Loucy (cell line): ENCODE results near the gene SMAP1.

Experiments
- H2AFZ ChIP-seq: fragments of 200-600 bp; sonication (generic); 2 replicates; pipeline ENCODE4 v1.6.0; 2016; ENCODE audit warnings: antibody characterized with exemption, mild to moderate bottlenecking, low read length, moderate library complexity
- H3F3A ChIP-seq: fragments of 200-600 bp; 2 replicates; pipeline ENCODE4 v1.6.0; 2016; ENCODE audit warnings: antibody characterized with exemption, low read depth, mild to moderate bottlenecking
- H3K27me3 ChIP-seq: fragments of 200-600 bp; sonication (generic); 2 replicates; pipeline ENCODE4 v1.6.1; 2014; ENCODE audit warnings: low read length, mild to moderate bottlenecking; ENCODE audit not compliant: insufficient read depth, poor library complexity, severe bottlenecking
- H3K36me3 ChIP-seq: fragments of 200-600 bp; sonication (generic); 2 replicates; pipeline ENCODE4 v1.6.1; 2016; ENCODE audit warnings: low read length; ENCODE audit not compliant: insufficient read depth
- H3K4me1 ChIP-seq: fragments of 200-600 bp; sonication (generic); 2 replicates; pipeline ENCODE4 v1.5.1; 2014; ENCODE audit warnings: low read length, mild to moderate bottlenecking; ENCODE audit not compliant: insufficient read depth, poor library complexity, severe bottlenecking
- H3K4me2 ChIP-seq: fragments of 200-600 bp; sonication (generic); 2 replicates; pipeline ENCODE4 v1.6.0; 2014; ENCODE audit warnings: antibody characterized with exemption, low read length, low read depth, mild to moderate bottlenecking; ENCODE audit not compliant: poor library complexity, severe bottlenecking
- H3K4me3 ChIP-seq: fragments of 200-600 bp; sonication (generic); 2 replicates; pipeline ENCODE4 v1.5.1; 2014; ENCODE audit warnings: low read length, mild to moderate bottlenecking, mixed read lengths; ENCODE audit not compliant: poor library complexity, severe bottlenecking
- H3K79me2 ChIP-seq: fragments of 200-600 bp; sonication (generic); 2 replicates; pipeline ENCODE4 v1.6.1; 2014; ENCODE audit warnings: low read length; ENCODE audit not compliant: insufficient read depth
- H3K9ac ChIP-seq: fragments of 200-600 bp; sonication (generic); 2 replicates; pipeline ENCODE4 v1.6.0; 2014; ENCODE audit warnings: mild to moderate bottlenecking, low read depth, low read length, moderate library complexity; ENCODE audit not compliant: poor library complexity, severe bottlenecking
- H3K9me2 ChIP-seq: fragments of 200-600 bp; sonication (generic); replicated peaks from 2 replicates; pipeline ENCODE4 v1.6.1; 2016; ENCODE audit warnings: low read depth, low read length, mixed read lengths
- H3K9me3 ChIP-seq: fragments of 200-600 bp; sonication (generic); 2 replicates; pipeline ENCODE4 v1.6.1; 2014; ENCODE audit warnings: mild to moderate bottlenecking, antibody characterized with exemption, low read length, low read depth; ENCODE audit not compliant: insufficient read depth
- H4K20me1 ChIP-seq: fragments of 200-600 bp; sonication (generic); 2 replicates; pipeline ENCODE4 v1.6.0; 2014; ENCODE audit warnings: antibody characterized with exemption, low read length, mild to moderate bottlenecking; ENCODE audit not compliant: insufficient read depth, poor library complexity, severe bottlenecking
- EZH2phosphoT487 ChIP-seq: fragments of 200-600 bp; IDR thresholded peaks from 2 replicates; pipeline ENCODE4 v1.6.1; 2018; ENCODE audit warnings: antibody characterized with exemption, mild to moderate bottlenecking, moderate library complexity, borderline replicate concordance
- TF ChIP-seq, protein P1 (sequence below): fragments of 200-600 bp; sonication (generic); conservative IDR thresholded peaks from 2 replicates; pipeline ENCODE4 v1.5.1; 2014; ENCODE audit warnings: mild to moderate bottlenecking, antibody characterized with exemption, low read length

Gene SMAP1

DNA sequence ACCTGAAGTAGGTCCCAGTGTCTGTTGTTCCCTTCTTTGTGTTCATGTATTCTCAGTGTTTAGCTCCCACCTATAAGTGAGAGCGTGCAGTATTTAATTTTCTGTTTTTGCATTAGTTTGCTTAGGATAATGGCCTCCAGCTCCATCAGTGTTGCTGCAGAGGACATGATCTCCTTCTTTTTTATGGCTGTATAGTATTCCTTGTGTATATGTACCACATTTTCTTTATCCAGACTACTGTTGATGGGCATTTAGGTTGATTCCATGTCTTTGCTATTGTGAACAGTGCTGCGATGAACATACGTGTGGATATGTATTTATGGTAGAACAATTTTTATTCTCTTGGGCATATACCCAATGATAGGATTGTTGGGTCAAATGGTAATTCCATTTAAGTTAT is 163.7 kb downstream of the SMAP1 start:
- Histone ChIP-seq H3K79me2 (peaks cover 7% of the 10 kb centered on the region; the same call in 1 of the 2 replicates), H3F3A (no peaks in the 10 kb centered on the region), H3K36me3 (peaks cover 4% of the 10 kb centered on the region; the same call in 1 of the 2 replicates), H3K9ac (no peak overlapping the region), H2AFZ (no peak overlapping the region), H3K27me3 (no peaks in the 10 kb centered on the region), H3K4me3 (no peak overlapping the region), H4K20me1 (no peaks in the 10 kb centered on the region), H3K9me3 (0 out of 2 replicates have a peak, but pooled peaks cover 2% of the 10 kb centered on the region), H3K4me1 (no peaks in the 10 kb centered on the region), H3K9me2 (no peaks in the 10 kb centered on the region), H3K4me2 (no peak overlapping the region)
- no peak for TF ChIP-seq EZH2phosphoT487
- TF ChIP-seq, protein P1, sequence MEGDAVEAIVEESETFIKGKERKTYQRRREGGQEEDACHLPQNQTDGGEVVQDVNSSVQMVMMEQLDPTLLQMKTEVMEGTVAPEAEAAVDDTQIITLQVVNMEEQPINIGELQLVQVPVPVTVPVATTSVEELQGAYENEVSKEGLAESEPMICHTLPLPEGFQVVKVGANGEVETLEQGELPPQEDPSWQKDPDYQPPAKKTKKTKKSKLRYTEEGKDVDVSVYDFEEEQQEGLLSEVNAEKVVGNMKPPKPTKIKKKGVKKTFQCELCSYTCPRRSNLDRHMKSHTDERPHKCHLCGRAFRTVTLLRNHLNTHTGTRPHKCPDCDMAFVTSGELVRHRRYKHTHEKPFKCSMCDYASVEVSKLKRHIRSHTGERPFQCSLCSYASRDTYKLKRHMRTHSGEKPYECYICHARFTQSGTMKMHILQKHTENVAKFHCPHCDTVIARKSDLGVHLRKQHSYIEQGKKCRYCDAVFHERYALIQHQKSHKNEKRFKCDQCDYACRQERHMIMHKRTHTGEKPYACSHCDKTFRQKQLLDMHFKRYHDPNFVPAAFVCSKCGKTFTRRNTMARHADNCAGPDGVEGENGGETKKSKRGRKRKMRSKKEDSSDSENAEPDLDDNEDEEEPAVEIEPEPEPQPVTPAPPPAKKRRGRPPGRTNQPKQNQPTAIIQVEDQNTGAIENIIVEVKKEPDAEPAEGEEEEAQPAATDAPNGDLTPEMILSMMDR = no peak

DNA sequence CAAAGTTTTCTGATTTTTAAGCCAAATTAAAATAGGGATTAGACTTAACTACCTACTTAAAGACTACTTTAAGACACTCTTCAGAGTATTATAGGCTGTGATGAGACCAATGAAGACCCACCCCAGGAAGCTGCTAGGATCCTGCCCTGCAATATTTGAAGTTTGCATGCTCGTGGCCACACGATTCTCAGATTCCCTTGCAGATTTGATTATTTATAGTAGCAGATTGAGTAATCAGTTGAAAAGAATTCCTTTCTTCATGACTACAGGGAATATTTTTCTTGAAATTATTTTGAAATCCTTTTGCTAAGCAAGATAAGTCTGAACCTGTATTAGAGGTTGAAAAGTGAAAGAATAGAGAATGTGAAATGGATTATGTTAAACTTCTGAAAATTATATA is 166.8 kb downstream of the SMAP1 start:
- Histone ChIP-seq H2AFZ (no peak overlapping the region), H3K36me3 (peaks cover 4% of the 10 kb centered on the region; the same call in 1 of the 2 replicates), H3K9me3 (0 out of 2 replicates have a peak, but pooled peaks cover 2% of the 10 kb centered on the region), H3K9me2 (no peaks in the 10 kb centered on the region), H3K4me2 (no peak overlapping the region), H3K27me3 (no peaks in the 10 kb centered on the region), H3F3A (no peaks in the 10 kb centered on the region), H4K20me1 (no peaks in the 10 kb centered on the region), H3K4me1 (peaks cover 6% of the 10 kb centered on the region), H3K9ac (no peak overlapping the region), H3K79me2 (peaks cover 7% of the 10 kb centered on the region; the same call in 1 of the 2 replicates), H3K4me3 (no peak overlapping the region)
- TF ChIP-seq EZH2phosphoT487 = no peak
- TF ChIP-seq, protein P1 = no peak

DNA sequence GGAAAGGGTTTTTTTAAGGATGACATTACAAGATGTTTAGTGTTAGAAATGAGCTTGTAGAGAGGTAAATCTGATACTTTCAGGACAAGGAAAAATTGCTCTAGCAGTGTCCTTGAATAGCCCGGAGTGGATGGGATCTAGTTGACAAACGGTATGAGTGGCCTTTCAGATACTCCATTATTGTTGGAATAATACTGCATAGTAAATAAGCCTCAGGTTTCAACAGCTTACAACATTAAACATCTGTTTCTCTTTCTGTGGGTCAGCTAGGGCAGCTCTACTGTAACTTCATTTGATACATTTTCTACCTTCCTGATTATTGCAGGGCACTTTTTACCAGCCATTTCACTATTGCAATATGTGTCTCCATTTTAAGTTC is 171.2 kb downstream of the SMAP1 start:
- H3K4me3 ChIP-seq = no peak overlapping the region
- no peak overlapping the region for H3K9ac ChIP-seq
- peaks cover 6% of the 10 kb centered on the region for H3K4me1 ChIP-seq
- H3K4me2 ChIP-seq = no peak overlapping the region
- H4K20me1 ChIP-seq = no peaks in the 10 kb centered on the region
- no peaks in the 10 kb centered on the region for H3K79me2 ChIP-seq
- H3K27me3 ChIP-seq = no peaks in the 10 kb centered on the region
- H2AFZ ChIP-seq = no peak overlapping the region
- no peaks in the 10 kb centered on the region for H3F3A ChIP-seq
- no peaks in the 10 kb centered on the region for H3K36me3 ChIP-seq
- no peaks in the 10 kb centered on the region for H3K9me2 ChIP-seq
- H3K9me3 ChIP-seq = no peaks in the 10 kb centered on the region
- TF ChIP-seq, protein P1 = no peak
- no peak for TF ChIP-seq EZH2phosphoT487
